HG03469 (cell line): ENCODE data around the gene FBXL16.
"Not testable (repeated sequence)": the region's sequence is repeated elsewhere in the genome, so short reads cannot be mapped to it uniquely, and the experiment has no call there.

Experiments used
- ATAC-seq: cut with Tn5 transposase; IDR thresholded peaks from one replicate; pipeline ENCODE4 v1.9.1; 2021; ENCODE audit warnings: mild to moderate bottlenecking, moderate library complexity, moderate number of reproducible peaks; ENCODE audit not compliant: unreplicated experiment

The FBXL16 gene

GRCh38 chr16:694187-694862 is 11.3 kb downstream of the FBXL16 start:
- ATAC-seq: no peak

- no peak for ATAC-seq
Measured at GRCh38 chr16:693766-694165, 11.8 kb downstream of the FBXL16 start.

GRCh38 chr16:693364-693763 is 12.2 kb downstream of the FBXL16 start:
- ATAC-seq: no peak

- ATAC-seq: no peak
Measured at GRCh38 chr16:692356-693108, 13.1 kb downstream of the FBXL16 start.

- not testable (repeated sequence) for ATAC-seq
Measured at GRCh38 chr16:691242-691641, 14.4 kb downstream of the FBXL16 start.

- ATAC-seq: no peak
Measured at GRCh38 chr16:689175-689897, 16.3 kb downstream of the FBXL16 start.

GRCh38 chr16:687499-687898 is 18.1 kb downstream of the FBXL16 start:
- ATAC-seq: no peak

GRCh38 chr16:686459-687260 is 18.9 kb downstream of the FBXL16 start:
- ATAC-seq: no peak

GRCh38 chr16:685967-686366 is 19.6 kb downstream of the FBXL16 start:
- no peak for ATAC-seq

- ATAC-seq: no peak
Measured at GRCh38 chr16:684961-685696, 20.5 kb downstream of the FBXL16 start.

GRCh38 chr16:684071-684794 is 21.4 kb downstream of the FBXL16 start, which contains the start of gene JMJD8:
Gene JMJD8, minus strand, starts transcription at chr16:684334. Its CDS starts 15 bp downstream, at chr16:684319.
- ATAC-seq: peak; percentile 30

GRCh38 chr16:683396-684070 is 22.1 kb downstream of the FBXL16 start:
- no peak for ATAC-seq

GRCh38 chr16:682493-683395 is 22.9 kb downstream of the FBXL16 start:
- no peak for ATAC-seq

GRCh38 chr16:681746-682427 is 23.7 kb downstream of the FBXL16 start:
- no peak for ATAC-seq

GRCh38 chr16:680967-681745 is 24.4 kb downstream of the FBXL16 start:
- ATAC-seq: no peak

GRCh38 chr16:680625-680945 is 25.0 kb downstream of the FBXL16 start:
- ATAC-seq: no peak
